ENCODE results near the gene DNMT3A. TPM values are rescaled to one million over a fixed set of nuclear protein-coding genes. Genes with fewer than 3 reads are reported as not detected.

Gene DNMT3A
- total and polyA plus RNA-seq, 2 donors (not counting 3 experiments of a cell fraction or from before 2014, with no cell fraction given): 23.3 to 71.7 TPM

- dilution Hi-C loops (cut with MboI; ENCODE audit: extremely low pct_ligation_motif_present, low sequenced_read_pairs): no loop called here
- Histone ChIP-seq H3K9me3 (replicated peaks; ENCODE audit: control insufficient read depth, insufficient read depth, low read length) (no peaks in the 10 kb centered on the region), H3K9ac (replicated peaks; ENCODE audit: extremely low read depth, insufficient read depth, low read length) (no peak overlapping the region), H3K4me2 (ENCODE audit: insufficient read depth, low read length) (no peak overlapping the region), H3K4me1 (ENCODE audit: control insufficient read depth, extremely low read depth, insufficient read depth, low read length) (no peaks in the 10 kb centered on the region), H2AFZ (ENCODE audit: low read depth, low read length) (no peak overlapping the region), H4K20me1 (replicated peaks; ENCODE audit: control insufficient read depth, extremely low read depth, insufficient read depth, low read length) (no peaks in the 10 kb centered on the region), H3K36me3 (ENCODE audit: control insufficient read depth in 2 of 2, extremely low read depth in 1 of 2, insufficient read depth in 2 of 2, low read length in 2 of 2) (no peaks in the 10 kb centered on the region), H3K27ac (ENCODE audit: insufficient read depth, low read depth, low read length) (no peak overlapping the region), H3K27me3 (ENCODE audit: control insufficient read depth in 2 of 2, insufficient read depth in 2 of 2, low read length in 2 of 2) (peaks cover 2 to 3% of the 10 kb centered on the region in 2 experiments), H3K9me1 (replicated peaks; ENCODE audit: control insufficient read depth, extremely low read depth, insufficient read depth, low read length) (no peaks in the 10 kb centered on the region), H3K79me2 (ENCODE audit: control insufficient read depth, insufficient read depth, low read length) (no peaks in the 10 kb centered on the region), H3K4me3 (replicated peaks in 1 of 3; ENCODE audit: insufficient read depth in 1 of 3, low read depth in 1 of 3, low read length in 3 of 3) (no peak overlapping the region)
- no peak for TF ChIP-seq JUN (IDR thresholded peaks at IDR 0.05; ENCODE audit: borderline replicate concordance, insufficient read depth, insufficient read length, low read depth)
- TF ChIP-seq EZH2 (IDR thresholded peaks at IDR 0.05; ENCODE audit: borderline replicate concordance, low read depth, low read length, severe bottlenecking): no peak
- no peak for TF ChIP-seq MAX (IDR thresholded peaks at IDR 0.05; ENCODE audit: insufficient read depth, insufficient read length)
- TF ChIP-seq FOS (IDR thresholded peaks at IDR 0.05; ENCODE audit: borderline replicate concordance, insufficient read depth, low read length): no peak
- TF ChIP-seq GATA2 (IDR thresholded peaks at IDR 0.05; ENCODE audit: insufficient read depth, insufficient read length, low read depth, low read length): no peak
- no peak for TF ChIP-seq POLR2AphosphoS5 (IDR thresholded peaks at IDR 0.05; ENCODE audit: insufficient read depth, low read depth, low read length)
- TF ChIP-seq, protein P1, sequence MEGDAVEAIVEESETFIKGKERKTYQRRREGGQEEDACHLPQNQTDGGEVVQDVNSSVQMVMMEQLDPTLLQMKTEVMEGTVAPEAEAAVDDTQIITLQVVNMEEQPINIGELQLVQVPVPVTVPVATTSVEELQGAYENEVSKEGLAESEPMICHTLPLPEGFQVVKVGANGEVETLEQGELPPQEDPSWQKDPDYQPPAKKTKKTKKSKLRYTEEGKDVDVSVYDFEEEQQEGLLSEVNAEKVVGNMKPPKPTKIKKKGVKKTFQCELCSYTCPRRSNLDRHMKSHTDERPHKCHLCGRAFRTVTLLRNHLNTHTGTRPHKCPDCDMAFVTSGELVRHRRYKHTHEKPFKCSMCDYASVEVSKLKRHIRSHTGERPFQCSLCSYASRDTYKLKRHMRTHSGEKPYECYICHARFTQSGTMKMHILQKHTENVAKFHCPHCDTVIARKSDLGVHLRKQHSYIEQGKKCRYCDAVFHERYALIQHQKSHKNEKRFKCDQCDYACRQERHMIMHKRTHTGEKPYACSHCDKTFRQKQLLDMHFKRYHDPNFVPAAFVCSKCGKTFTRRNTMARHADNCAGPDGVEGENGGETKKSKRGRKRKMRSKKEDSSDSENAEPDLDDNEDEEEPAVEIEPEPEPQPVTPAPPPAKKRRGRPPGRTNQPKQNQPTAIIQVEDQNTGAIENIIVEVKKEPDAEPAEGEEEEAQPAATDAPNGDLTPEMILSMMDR (IDR thresholded peaks at IDR 0.05; ENCODE audit: extremely low read depth in 1 of 2, insufficient read depth in 1 of 2, low read depth in 1 of 2, low read length in 2 of 2): no peak
- no peak for TF ChIP-seq MYC (IDR thresholded peaks at IDR 0.05; ENCODE audit: low read depth, low read length)
- TF ChIP-seq POLR2A (IDR thresholded peaks at IDR 0.05; ENCODE audit: low read depth, low read length): no peak
- FAIRE-seq (no peak), DNase-seq (ENCODE audit: low read depth, low spot score) (no peak)
- CTCF ChIA-PET: interaction anchor here (1.0 kb wide), 2 partner anchors 62 to 246 kb away, joined by 3 to 4 read pairs; no protein-coding TSS in a partner anchor
- intact Hi-C loops (cut with micrococcal nuclease): loop anchor here (10.0 kb wide), 1 partner anchor 576 kb away; no protein-coding TSS in a partner anchor
- POLR2A ChIA-PET: no interaction called here
- no TSS peak for BruUV-seq (replicated peaks)
These were observed 151.2 kb downstream of the DNMT3A start for GRCh38 chr2:25190536-25190935.
